Stomach (tissue), 9 donors: ENCODE results near the gene RBX1. TPM values are rescaled to one million over a fixed set of nuclear protein-coding genes. Genes with fewer than 3 reads are reported as not detected.

Experiments used
- DNase-seq, 2 donors: peaks; one replicate each; pipeline versions ENCODE4 v3.0.0 to v3.0.0-alpha.2; 2013 to 2019
- H3K27ac ChIP-seq, 5 donors: fragments of 200-600 bp in 4 of 5; sonication (generic) in 4 of 5; one replicate each; pipeline ENCODE4 v1.5.1; 2013 to 2019; ENCODE audit warnings: mild to moderate bottlenecking in 1 of 5, moderate library complexity in 1 of 5
- H3K27me3 ChIP-seq, 3 donors: fragments of 200-600 bp; sonication (generic); one replicate each; pipeline ENCODE4 v1.5.1; 2017 to 2019; ENCODE audit warnings: mixed run types in 1 of 3
- H3K36me3 ChIP-seq, 4 donors: fragments of 200-600 bp; sonication (generic); 1 replicate in 3 of 4; 2 replicates in 1 of 4; pipeline ENCODE4 v1.5.1; 2016 to 2019
- H3K4me1 ChIP-seq, 4 donors: fragments of 200-600 bp; sonication (generic); one replicate each; pipeline ENCODE4 v1.5.1; 2016 to 2019
- H3K4me3 ChIP-seq, 4 donors: fragments of 200-600 bp; sonication (generic) in 3 of 4; one replicate each; pipeline ENCODE4 v1.5.1; 2016 to 2019; ENCODE audit warnings: mild to moderate bottlenecking in 1 of 4
- H3K9me3 ChIP-seq, 4 donors: fragments of 200-600 bp; sonication (generic); one replicate each; pipeline ENCODE4 v1.5.1; 2016 to 2019
- CTCF ChIP-seq, 7 experiments: fragments of 450-650 bp in 4 of 7; fragments of 200-600 bp in 3 of 7; sonication (generic) in 3 of 7; IDR thresholded peaks; one replicate each; pipeline ENCODE4 v1.5.1; 2016 to 2019; ENCODE audit warnings: antibody characterized with exemption in 7 of 7, control low read depth in 2 of 7, mild to moderate bottlenecking in 1 of 7
- EP300 ChIP-seq: sonication (generic); formaldehyde crosslinking; IDR thresholded peaks from one replicate; pipeline ENCODE4 v1.6.1; 2017; ENCODE audit warnings: antibody characterized with exemption
- POLR2A ChIP-seq, 4 donors: fragments of 450-650 bp; IDR thresholded peaks; one replicate each; pipeline ENCODE4 v1.6.1; 2016; ENCODE audit warnings: antibody characterized with exemption in 4 of 4, control low read depth in 2 of 4, mild to moderate bottlenecking in 1 of 4, moderate library complexity in 1 of 4
- POLR2AphosphoS5 ChIP-seq, 3 donors: sonication (generic); formaldehyde crosslinking; IDR thresholded peaks; one replicate each; pipeline ENCODE4 v1.6.1; 2016; ENCODE audit warnings: antibody characterized with exemption in 3 of 3
- WGBS, 5 donors: extraction: QIAGEN DNeasy Blood & Tissue Kit in 3 of 5; methylation state at CpG; one replicate each; pipeline versions ENCODE4 v1.1.5 to v1.1.7; 2013 to 2018; 5-methylcytosine and 5-hydroxymethylcytosine counted together
- intact Hi-C: fragments of 100-400 bp; cut with DNase I; formaldehyde crosslinking; loops from one replicate; pipeline ENCODE4 v1.15.1; 2023; ENCODE audit warnings: low total_unique reads
- polyA plus RNA-seq, 3 donors: library from polyadenylated mRNA; stranded (reverse); fragments of 200-250 nt; gene quantifications; one replicate each; pipeline ENCODE4 v1.2.3, GENCODE V29; 2013
- total RNA-seq, 5 donors: library from RNA; depleted of rRNA; stranded (reverse); fragments of >200 nt; gene quantifications; one replicate each; pipeline versions ENCODE4 v1.1.0 to v1.2.3, GENCODE V29; 2014 to 2016
- donor health status: healthy with polysubstance abuse.
- donor health status: Bipolar disorder and iron deficiency.
- donor health status: healthy.

The RBX1 gene
- total and polyA plus RNA-seq, 8 donors = 4.0 to 95.1 (median 53.5) TPM

- H3K27me3 ChIP-seq = no peaks in the 10 kb centered on the region
- 36 to 50% (median 42%) methylated on average over 2 of the region's 2 CpGs for WGBS, 5 donors
- TF ChIP-seq EP300 (no peak), CTCF (IDR thresholded peaks at IDR 0.05) (no peak), POLR2AphosphoS5 (IDR thresholded peaks at IDR 0.05) (no peak), POLR2A (IDR thresholded peaks at IDR 0.05) (no peak)
- peaks cover 11 to 90% (median 86%) of the 10 kb centered on the region in 4 donors for H3K36me3 ChIP-seq
- H3K27ac ChIP-seq = no peak overlapping the region
- no peaks in the 10 kb centered on the region for H3K9me3 ChIP-seq
- intact Hi-C loops = no loop called here
- no peak overlapping the region for H3K4me3 ChIP-seq
- no peak for DNase-seq
- peaks cover 7 to 42% (median 14%) of the 10 kb centered on the region in 4 donors for H3K4me1 ChIP-seq
These were observed 7.1 kb downstream of the RBX1 start for GRCh38 chr22:40958299-40958698.

- Histone ChIP-seq H3K27me3 (no peaks in the 10 kb centered on the region), H3K9me3 (no peaks in the 10 kb centered on the region), H3K36me3 (peaks cover 26 to 92% (median 88%) of the 10 kb centered on the region in 4 donors), H3K4me3 (no peak overlapping the region), H3K4me1 (peaks cover 0 to 39% (median 4%) of the 10 kb centered on the region in 4 donors), H3K27ac (no peak overlapping the region)
- WGBS, 5 donors = 66 to 80% (median 76%) methylated on average over 2 of the region's 2 CpGs
- TF ChIP-seq CTCF (IDR thresholded peaks at IDR 0.05) = no peak
- no peak for TF ChIP-seq POLR2AphosphoS5 (IDR thresholded peaks at IDR 0.05)
- no peak for TF ChIP-seq POLR2A (IDR thresholded peaks at IDR 0.05)
- TF ChIP-seq EP300 = no peak
- no peak for DNase-seq
- intact Hi-C loops = no loop called here
These were observed 9.0 kb downstream of the RBX1 start for GRCh38 chr22:40960145-40960544.

- DNase-seq = no peak
- H3K27ac ChIP-seq = peak overlapping the region in 1 of 5 donors; percentile 12
These were observed 15.0 kb downstream of the RBX1 start for GRCh38 chr22:40965936-40966725.

GRCh38 chr22:40966726-40967085, 15.5 kb downstream of the RBX1 start:
- H3K4me3 ChIP-seq = no peak overlapping the region
- intact Hi-C loops = no loop called here
- DNase-seq = no peak
- H3K4me1 ChIP-seq = peaks cover 0 to 20% (median 0%) of the 10 kb centered on the region in 4 donors
- H3K27ac ChIP-seq = no peak overlapping the region
- TF ChIP-seq CTCF (IDR thresholded peaks at IDR 0.05) = no peak
- H3K27me3 ChIP-seq = no peaks in the 10 kb centered on the region
- H3K9me3 ChIP-seq = no peaks in the 10 kb centered on the region
- H3K36me3 ChIP-seq = peaks cover 53 to 99% (median 96%) of the 10 kb centered on the region in 4 donors
- WGBS, 5 donors = 68 to 88% (median 87%) methylated on average over 7 of the region's 7 CpGs

More at GRCh38 chr22:40965936-40966725, 15.0 kb downstream of the RBX1 start:
- Histone ChIP-seq H3K27me3 (no peaks in the 10 kb centered on the region), H3K4me3 (no peak overlapping the region), H3K4me1 (peaks cover 0 to 20% (median 0%) of the 10 kb centered on the region in 4 donors), H3K36me3 (peaks cover 53 to 99% (median 96%) of the 10 kb centered on the region in 4 donors), H3K9me3 (no peaks in the 10 kb centered on the region)
- intact Hi-C loops = no loop called here
- WGBS, 5 donors = 88 to 92% (median 89%) methylated on average over 8 of the region's 8 CpGs
- no peak for TF ChIP-seq CTCF (IDR thresholded peaks at IDR 0.05)
- TF ChIP-seq EP300 = no peak
- no peak for TF ChIP-seq POLR2AphosphoS5 (IDR thresholded peaks at IDR 0.05)
- TF ChIP-seq POLR2A (IDR thresholded peaks at IDR 0.05) = no peak
